ENCODE measurements around the gene TRIM38. TPM values are rescaled to one million over a fixed set of nuclear protein-coding genes. Genes with fewer than 3 reads are reported as not detected.

TRIM38 gene
- total and polyA plus RNA-seq, 2 of the 13 experiments (the other 11 are each of a cell fraction or from before 2014, with no cell fraction given), result 2.5 to 3.1 TPM

GRCh38 chr6:25930532-25931410 is 31.8 kb upstream of the TRIM38 start, which contains the start of gene SLC17A2 (continued):
- TF ChIP-seq MBNL3 (CRISPR knock-in tag; conservative IDR thresholded peaks at IDR 0.05), result no peak
- no peak; the same call in 1 of the 2 replicates for TF ChIP-seq TIGD3 (CRISPR knock-in tag; IDR thresholded peaks at IDR 0.05; ENCODE audit: borderline replicate concordance)
- TF ChIP-seq TAF15 (IDR thresholded peaks at IDR 0.05; ENCODE audit: low read depth, low read length, poor library complexity, severe bottlenecking), result no peak
- peak; percentile 83; the same call in 1 of the 2 replicates for TF ChIP-seq ARID2 (CRISPR knock-in tag; IDR thresholded peaks at IDR 0.05; ENCODE audit: borderline replicate concordance)
- TF ChIP-seq, protein P1, sequence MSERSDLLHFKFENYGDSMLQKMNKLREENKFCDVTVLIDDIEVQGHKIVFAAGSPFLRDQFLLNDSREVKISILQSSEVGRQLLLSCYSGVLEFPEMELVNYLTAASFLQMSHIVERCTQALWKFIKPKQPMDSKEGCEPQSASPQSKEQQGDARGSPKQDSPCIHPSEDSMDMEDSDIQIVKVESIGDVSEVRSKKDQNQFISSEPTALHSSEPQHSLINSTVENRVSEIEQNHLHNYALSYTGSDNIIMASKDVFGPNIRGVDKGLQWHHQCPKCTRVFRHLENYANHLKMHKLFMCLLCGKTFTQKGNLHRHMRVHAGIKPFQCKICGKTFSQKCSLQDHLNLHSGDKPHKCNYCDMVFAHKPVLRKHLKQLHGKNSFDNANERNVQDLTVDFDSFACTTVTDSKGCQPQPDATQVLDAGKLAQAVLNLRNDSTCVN (CRISPR knock-in tag; IDR thresholded peaks at IDR 0.05; ENCODE audit: borderline replicate concordance), result no peak
- no peak for TF ChIP-seq ZBTB14 (CRISPR knock-in tag; IDR thresholded peaks at IDR 0.05)
- TF ChIP-seq ZNF678 (CRISPR knock-in tag; IDR thresholded peaks at IDR 0.05), result no peak
- TF ChIP-seq WIZ (CRISPR knock-in tag; IDR thresholded peaks at IDR 0.05), result no peak; the same call in 1 of the 2 replicates
- TF ChIP-seq NFRKB (IDR thresholded peaks at IDR 0.05), result no peak
- peak; percentile 9; the same call in 1 of the 2 replicates for TF ChIP-seq HNF4A (CRISPR knock-in tag; IDR thresholded peaks at IDR 0.05)
- peak; percentile 30; the same call in 1 of the 2 replicates for TF ChIP-seq ZNF792 (CRISPR knock-in tag; IDR thresholded peaks at IDR 0.05)
- TF ChIP-seq, protein P2, sequence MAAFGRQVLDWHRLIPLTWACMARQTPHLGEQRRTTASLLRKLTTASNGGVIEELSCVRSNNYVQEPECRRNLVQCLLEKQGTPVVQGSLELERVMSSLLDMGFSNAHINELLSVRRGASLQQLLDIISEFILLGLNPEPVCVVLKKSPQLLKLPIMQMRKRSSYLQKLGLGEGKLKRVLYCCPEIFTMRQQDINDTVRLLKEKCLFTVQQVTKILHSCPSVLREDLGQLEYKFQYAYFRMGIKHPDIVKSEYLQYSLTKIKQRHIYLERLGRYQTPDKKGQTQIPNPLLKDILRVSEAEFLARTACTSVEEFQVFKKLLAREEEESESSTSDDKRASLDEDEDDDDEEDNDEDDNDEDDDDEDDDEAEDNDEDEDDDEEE (CRISPR knock-in tag; IDR thresholded peaks at IDR 0.05), result no peak
- TF ChIP-seq, protein P3, sequence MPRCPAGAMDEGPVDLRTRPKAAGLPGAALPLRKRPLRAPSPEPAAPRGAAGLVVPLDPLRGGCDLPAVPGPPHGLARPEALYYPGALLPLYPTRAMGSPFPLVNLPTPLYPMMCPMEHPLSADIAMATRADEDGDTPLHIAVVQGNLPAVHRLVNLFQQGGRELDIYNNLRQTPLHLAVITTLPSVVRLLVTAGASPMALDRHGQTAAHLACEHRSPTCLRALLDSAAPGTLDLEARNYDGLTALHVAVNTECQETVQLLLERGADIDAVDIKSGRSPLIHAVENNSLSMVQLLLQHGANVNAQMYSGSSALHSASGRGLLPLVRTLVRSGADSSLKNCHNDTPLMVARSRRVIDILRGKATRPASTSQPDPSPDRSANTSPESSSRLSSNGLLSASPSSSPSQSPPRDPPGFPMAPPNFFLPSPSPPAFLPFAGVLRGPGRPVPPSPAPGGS (CRISPR knock-in tag; IDR thresholded peaks at IDR 0.05), result no peak
- no peak for TF ChIP-seq RBAK (CRISPR knock-in tag; IDR thresholded peaks at IDR 0.05)
- TF ChIP-seq ZFAT (CRISPR knock-in tag; conservative IDR thresholded peaks at IDR 0.05), result no peak
- no peak for TF ChIP-seq RORA (CRISPR knock-in tag; IDR thresholded peaks at IDR 0.05)
- TF ChIP-seq ZFP1 (CRISPR knock-in tag; IDR thresholded peaks at IDR 0.05), result no peak
- no peak for TF ChIP-seq CERS6 (CRISPR knock-in tag; IDR thresholded peaks at IDR 0.05)
- TF ChIP-seq, protein P4, sequence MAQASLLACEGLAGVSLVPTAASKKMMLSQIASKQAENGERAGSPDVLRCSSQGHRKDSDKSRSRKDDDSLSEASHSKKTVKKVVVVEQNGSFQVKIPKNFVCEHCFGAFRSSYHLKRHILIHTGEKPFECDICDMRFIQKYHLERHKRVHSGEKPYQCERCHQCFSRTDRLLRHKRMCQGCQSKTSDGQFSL (CRISPR knock-in tag; IDR thresholded peaks at IDR 0.05), result no peak
- no peak for TF ChIP-seq KDM5A (IDR thresholded peaks at IDR 0.05; ENCODE audit: borderline replicate concordance, low read length)
- TF ChIP-seq ZNF891 (CRISPR knock-in tag; IDR thresholded peaks at IDR 0.05), result no peak
- TF ChIP-seq SAP130 (CRISPR knock-in tag; IDR thresholded peaks at IDR 0.05; ENCODE audit: low read depth), result peak; percentile 58
